Endothelial cell of umbilical vein (primary cell): ENCODE results near the gene SIRT2.

Experiments
- CTCF ChIP-seq, 2 donors: IDR thresholded peaks; 1 replicate in 1 of 2; 2 replicates in 1 of 2; pipeline ENCODE4 v1.5.1; 2011; ENCODE audit warnings: low read length in 2 of 2, mild to moderate bottlenecking in 2 of 2, moderate library complexity in 2 of 2, control low read depth in 1 of 2, inconsistent platforms in 1 of 2, low read depth in 1 of 2; ENCODE audit not compliant: insufficient read depth in 1 of 2; ENCODE audit errors: extremely low read depth in 1 of 2
- EZH2 ChIP-seq: IDR thresholded peaks from 2 replicates; pipeline ENCODE4 v1.6.1; 2012; ENCODE audit warnings: borderline replicate concordance, low read depth, mild to moderate bottlenecking, moderate library complexity, low read length, inconsistent platforms; ENCODE audit not compliant: severe bottlenecking
- GATA2 ChIP-seq: IDR thresholded peaks from 2 replicates; pipeline ENCODE4 v1.7.0; 2011; ENCODE audit warnings: low read depth, mild to moderate bottlenecking, moderate library complexity, mixed read lengths, low read length; ENCODE audit not compliant: insufficient read length, insufficient read depth
- JUN ChIP-seq: IDR thresholded peaks from 2 replicates; pipeline ENCODE4 v1.6.1; 2011; ENCODE audit warnings: borderline replicate concordance, low read depth; ENCODE audit not compliant: insufficient read length, insufficient read depth
- POLR2AphosphoS5 ChIP-seq: IDR thresholded peaks from 2 replicates; pipeline ENCODE4 v1.6.1; 2012; ENCODE audit warnings: low read depth, mild to moderate bottlenecking, control low read depth, low read length, moderate library complexity; ENCODE audit not compliant: insufficient read depth
- TF ChIP-seq, protein P1 (sequence below): IDR thresholded peaks from 2 replicates; pipeline ENCODE4 v1.6.1; 2011; ENCODE audit not compliant: insufficient read depth, insufficient read length

DNA sequence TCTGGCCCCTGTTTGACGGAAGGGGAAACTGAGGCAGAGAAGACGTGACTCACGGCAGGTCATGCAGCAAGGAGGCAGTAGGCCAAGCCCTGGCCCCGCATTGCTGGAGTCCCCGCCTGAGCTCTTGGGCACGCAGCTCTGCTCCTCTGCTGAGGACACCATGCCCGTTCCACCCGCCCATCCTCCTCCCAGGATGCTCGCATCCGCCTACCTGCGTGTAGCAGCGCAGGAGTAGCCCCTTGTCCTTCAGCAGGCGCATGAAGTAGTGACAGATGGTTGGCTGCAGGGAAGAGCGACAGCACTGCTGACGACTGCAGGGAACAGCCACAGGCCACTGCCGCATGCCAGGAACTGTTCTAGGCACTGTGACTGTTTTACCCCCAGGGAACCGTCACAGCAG, 10.5 kb downstream of the SIRT2 start:
- TF ChIP-seq CTCF (IDR thresholded peaks at IDR 0.05; ENCODE audit: extremely low read depth in 1 of 2, insufficient read depth in 1 of 2, low read depth in 1 of 2, low read length in 2 of 2) (no peak), JUN (no peak), EZH2 (no peak), POLR2AphosphoS5 (no peak), GATA2 (no peak)
- TF ChIP-seq, protein P1, sequence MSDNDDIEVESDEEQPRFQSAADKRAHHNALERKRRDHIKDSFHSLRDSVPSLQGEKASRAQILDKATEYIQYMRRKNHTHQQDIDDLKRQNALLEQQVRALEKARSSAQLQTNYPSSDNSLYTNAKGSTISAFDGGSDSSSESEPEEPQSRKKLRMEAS, result no peak
